Prostate gland (tissue), 2 donors: ENCODE measurements around the gene NUP88.

Experiments
- POLR2A ChIP-seq: fragments of 450-650 bp; IDR thresholded peaks from one replicate; pipeline ENCODE4 v1.6.1; 2016; ENCODE audit warnings: antibody characterized with exemption, mild to moderate bottlenecking
- TF ChIP-seq, protein P1 (sequence below), 4 experiments: fragments of 200-600 bp in 2 of 4; fragments of 450-650 bp in 2 of 4; sonication (generic) in 2 of 4; IDR thresholded peaks; 1 replicate in 3 of 4; 2 replicates in 1 of 4; pipeline ENCODE4 v1.5.1; 2016 to 2019; ENCODE audit warnings: antibody characterized with exemption in 4 of 4, mild to moderate bottlenecking in 2 of 4, moderate library complexity in 2 of 4

DNA sequence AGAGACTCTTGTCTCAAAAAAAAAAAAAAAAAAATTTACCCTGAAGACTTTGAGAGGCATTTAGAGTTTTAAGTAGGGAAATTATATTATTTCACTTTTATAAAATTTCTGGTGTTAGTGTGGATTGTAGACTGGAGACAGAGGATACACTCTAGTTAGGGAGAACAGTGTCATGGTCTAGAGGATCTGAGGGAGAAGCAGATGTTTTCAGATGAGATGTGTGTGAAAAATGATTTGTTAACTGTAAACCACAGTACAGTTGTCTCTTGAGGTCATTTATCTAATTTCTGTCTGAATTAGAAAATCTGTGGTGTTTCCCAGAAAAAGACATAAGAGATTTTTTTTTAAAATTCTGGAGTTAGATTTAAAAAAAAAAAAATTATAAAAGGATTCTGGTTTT, 54.8 kb downstream of the NUP88 start:
- TF ChIP-seq, protein P1, sequence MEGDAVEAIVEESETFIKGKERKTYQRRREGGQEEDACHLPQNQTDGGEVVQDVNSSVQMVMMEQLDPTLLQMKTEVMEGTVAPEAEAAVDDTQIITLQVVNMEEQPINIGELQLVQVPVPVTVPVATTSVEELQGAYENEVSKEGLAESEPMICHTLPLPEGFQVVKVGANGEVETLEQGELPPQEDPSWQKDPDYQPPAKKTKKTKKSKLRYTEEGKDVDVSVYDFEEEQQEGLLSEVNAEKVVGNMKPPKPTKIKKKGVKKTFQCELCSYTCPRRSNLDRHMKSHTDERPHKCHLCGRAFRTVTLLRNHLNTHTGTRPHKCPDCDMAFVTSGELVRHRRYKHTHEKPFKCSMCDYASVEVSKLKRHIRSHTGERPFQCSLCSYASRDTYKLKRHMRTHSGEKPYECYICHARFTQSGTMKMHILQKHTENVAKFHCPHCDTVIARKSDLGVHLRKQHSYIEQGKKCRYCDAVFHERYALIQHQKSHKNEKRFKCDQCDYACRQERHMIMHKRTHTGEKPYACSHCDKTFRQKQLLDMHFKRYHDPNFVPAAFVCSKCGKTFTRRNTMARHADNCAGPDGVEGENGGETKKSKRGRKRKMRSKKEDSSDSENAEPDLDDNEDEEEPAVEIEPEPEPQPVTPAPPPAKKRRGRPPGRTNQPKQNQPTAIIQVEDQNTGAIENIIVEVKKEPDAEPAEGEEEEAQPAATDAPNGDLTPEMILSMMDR (IDR thresholded peaks at IDR 0.05): no peak
- no peak for TF ChIP-seq POLR2A
